IMR-90 (cell line): ENCODE results near the gene TM4SF1.

ENCODE experiments used
- CEBPB ChIP-seq: IDR thresholded peaks from 2 replicates; pipeline ENCODE4 v1.6.1; 2012; ENCODE audit warnings: low read depth, low read length, improper control_type of control experiment
- CTCF ChIP-seq: conservative IDR thresholded peaks from 2 replicates; pipeline ENCODE4 v1.5.1; 2012; ENCODE audit warnings: mild to moderate bottlenecking, low read depth, low read length, improper control_type of control experiment
- POLR2A ChIP-seq: IDR thresholded peaks from 2 replicates; pipeline ENCODE4 v1.6.1; 2012; ENCODE audit warnings: mild to moderate bottlenecking, low read depth, low read length
- RAD21 ChIP-seq: IDR thresholded peaks from 2 replicates; pipeline ENCODE4 v1.6.1; 2012; ENCODE audit warnings: low read length, improper control_type of control experiment
- RFX5 ChIP-seq: IDR thresholded peaks from 2 replicates; pipeline ENCODE4 v1.8.0; 2012; ENCODE audit warnings: low read depth, mild to moderate bottlenecking, low read length, moderate library complexity
- USF2 ChIP-seq: fragments of 150-350 bp; IDR thresholded peaks from 2 replicates; pipeline ENCODE4 v1.6.1; 2017; ENCODE audit warnings: mild to moderate bottlenecking, antibody characterized with exemption, low read length, low read depth

GRCh38 chr3:149417727-149418126 lies 40.3 kb upstream of the TM4SF1 start:
- TF ChIP-seq CTCF (no peak), CEBPB (no peak), USF2 (no peak), RAD21 (no peak), RFX5 (no peak), POLR2A (no peak)
